Measurements from ENCODE around the gene ILKAP.

- TF ChIP-seq, protein P1, sequence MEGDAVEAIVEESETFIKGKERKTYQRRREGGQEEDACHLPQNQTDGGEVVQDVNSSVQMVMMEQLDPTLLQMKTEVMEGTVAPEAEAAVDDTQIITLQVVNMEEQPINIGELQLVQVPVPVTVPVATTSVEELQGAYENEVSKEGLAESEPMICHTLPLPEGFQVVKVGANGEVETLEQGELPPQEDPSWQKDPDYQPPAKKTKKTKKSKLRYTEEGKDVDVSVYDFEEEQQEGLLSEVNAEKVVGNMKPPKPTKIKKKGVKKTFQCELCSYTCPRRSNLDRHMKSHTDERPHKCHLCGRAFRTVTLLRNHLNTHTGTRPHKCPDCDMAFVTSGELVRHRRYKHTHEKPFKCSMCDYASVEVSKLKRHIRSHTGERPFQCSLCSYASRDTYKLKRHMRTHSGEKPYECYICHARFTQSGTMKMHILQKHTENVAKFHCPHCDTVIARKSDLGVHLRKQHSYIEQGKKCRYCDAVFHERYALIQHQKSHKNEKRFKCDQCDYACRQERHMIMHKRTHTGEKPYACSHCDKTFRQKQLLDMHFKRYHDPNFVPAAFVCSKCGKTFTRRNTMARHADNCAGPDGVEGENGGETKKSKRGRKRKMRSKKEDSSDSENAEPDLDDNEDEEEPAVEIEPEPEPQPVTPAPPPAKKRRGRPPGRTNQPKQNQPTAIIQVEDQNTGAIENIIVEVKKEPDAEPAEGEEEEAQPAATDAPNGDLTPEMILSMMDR (IDR thresholded peaks at IDR 0.05), result no peak
- TF ChIP-seq POLR2AphosphoS5 (IDR thresholded peaks at IDR 0.05; ENCODE audit: low read depth, low read length), result no peak
- TF ChIP-seq REST (IDR thresholded peaks at IDR 0.05; ENCODE audit: insufficient read depth in 1 of 2, low read depth in 2 of 2, low read length in 1 of 2), result no peak
- no peak for TF ChIP-seq SIN3A (IDR thresholded peaks at IDR 0.05; ENCODE audit: borderline replicate concordance, insufficient read depth, low read depth, low read length)
- TF ChIP-seq TCF7L2 (IDR thresholded peaks at IDR 0.05; ENCODE audit: low read depth, low read length), result no peak
These were observed 74.9 kb downstream of the ILKAP start for GRCh38 chr2:238128534-238129001.

Data from Panc1 (cell line).